Activated CD8-positive, alpha-beta T cell treated with anti-CD3 and anti-CD28 coated beads for 36 hours (primary cell): ENCODE results near the gene C2orf76. TPM values are rescaled to one million over a fixed set of nuclear protein-coding genes. Genes with fewer than 3 reads are reported as not detected.

Experiments
- ATAC-seq: fragments of 200-7000 bp; cut with Tn5 transposase; one replicate; pipeline ENCODE4 v1.10.0; 2021; ENCODE audit warnings: mild to moderate bottlenecking, moderate library complexity
- CTCF ChIA-PET: fragments of 350-600 bp; sonication (Branson Sonifier 250); formaldehyde crosslinking; loops from one replicate; lab custom pipeline; 2021; ENCODE audit warnings: antibody characterized with exemption; lab: Charles Lee
- POLR2A ChIA-PET: fragments of 350-600 bp; sonication (Branson Sonifier 250); formaldehyde crosslinking; loops from one replicate; lab custom pipeline; 2021; ENCODE audit warnings: antibody characterized with exemption; lab: Charles Lee
- DNase-seq: peaks from one replicate; pipeline ENCODE4 v3.0.0-alpha.2; 2020
- H3K27ac Mint-ChIP-seq: one replicate; pipeline ENCODE4 v1.8.0; 2021; ENCODE audit warnings: mild to moderate bottlenecking, mixed read lengths
- H3K27me3 Mint-ChIP-seq: one replicate; pipeline ENCODE4 v1.8.0; 2021; ENCODE audit warnings: mixed read lengths
- H3K36me3 Mint-ChIP-seq: one replicate; pipeline ENCODE4 v1.8.0; 2021; ENCODE audit warnings: low read depth, mixed read lengths
- H3K4me1 Mint-ChIP-seq: one replicate; pipeline ENCODE4 v1.8.0; 2021; ENCODE audit warnings: low read depth, mixed read lengths
- H3K4me3 Mint-ChIP-seq: one replicate; pipeline ENCODE4 v1.8.0; 2021; ENCODE audit warnings: mild to moderate bottlenecking, moderate library complexity, mixed read lengths
- H3K9me3 Mint-ChIP-seq: one replicate; pipeline ENCODE4 v1.8.0; 2021; ENCODE audit warnings: mixed read lengths
- CTCF ChIP-seq: fragments of 200-600 bp; IDR thresholded peaks from one replicate; pipeline ENCODE4 v1.8.0; 2022; ENCODE audit warnings: antibody characterized with exemption, mild to moderate bottlenecking
- intact Hi-C: fragments of 100-400 bp; cut with micrococcal nuclease; formaldehyde crosslinking; loops from one replicate; pipeline ENCODE4 v1.10.0; 2022
- total RNA-seq, 2 experiments: library from RNA; stranded (reverse); gene quantifications; one replicate each; pipeline ENCODE4 v1.2.3, GENCODE V29; 2021

C2orf76 gene
- total RNA-seq, 2 experiments from 2014 or later: 9.6 to 11.5 TPM

- CTCF ChIA-PET: no interaction called here
- H3K4me1 Mint-ChIP-seq: peaks cover 46% of the 10 kb centered on the region
- TF ChIP-seq CTCF: no peak
- H3K27ac Mint-ChIP-seq: peak overlapping the region; percentile 100
- POLR2A ChIA-PET: no interaction called here
- intact Hi-C loops: no loop called here
- ATAC-seq: no peak
- H3K36me3 Mint-ChIP-seq: peaks cover 23% of the 10 kb centered on the region
- no peak for DNase-seq
- no peaks in the 10 kb centered on the region for H3K9me3 Mint-ChIP-seq
- H3K4me3 Mint-ChIP-seq: peak overlapping the region; percentile 100
- H3K27me3 Mint-ChIP-seq: no peaks in the 10 kb centered on the region
These were observed 1.8 kb downstream of the C2orf76 start for GRCh38 chr2:119364798-119365197.

GRCh38 chr2:119360423-119360966, 6.1 kb downstream of the C2orf76 start:
- ChIA-PET CTCF (no interaction called here), POLR2A (no interaction called here)
- ATAC-seq (peak; percentile 30), DNase-seq (no peak)
- H3K4me3 Mint-ChIP-seq: no peak overlapping the region
- intact Hi-C loops: no loop called here
- H3K27ac Mint-ChIP-seq: no peak overlapping the region
- no peaks in the 10 kb centered on the region for H3K9me3 Mint-ChIP-seq
- peaks cover 38% of the 10 kb centered on the region for H3K4me1 Mint-ChIP-seq
- H3K27me3 Mint-ChIP-seq: no peaks in the 10 kb centered on the region
- peaks cover 2% of the 10 kb centered on the region for H3K36me3 Mint-ChIP-seq
- TF ChIP-seq CTCF: no peak

GRCh38 chr2:119359774-119360173, 6.9 kb downstream of the C2orf76 start:
- no peak for TF ChIP-seq CTCF

GRCh38 chr2:119354860-119355259, 11.8 kb downstream of the C2orf76 start:
- POLR2A ChIA-PET: interaction anchor here (1.5 kb wide), 1 partner anchor 12 kb away, joined by 4 read pairs; the partner anchor contains the start of genes C2orf76 and DBI
- ATAC-seq (no peak), DNase-seq (no peak)
- TF ChIP-seq CTCF: no peak
- CTCF ChIA-PET: no interaction called here
- Mint-ChIP-seq H3K4me3 (no peak overlapping the region), H3K36me3 (peaks cover 1% of the 10 kb centered on the region), H3K4me1 (peaks cover 12% of the 10 kb centered on the region), H3K27ac (no peak overlapping the region), H3K27me3 (no peaks in the 10 kb centered on the region), H3K9me3 (no peaks in the 10 kb centered on the region)
- intact Hi-C loops: no loop called here

More at GRCh38 chr2:119359774-119360173, 6.9 kb downstream of the C2orf76 start:
- POLR2A ChIA-PET: interaction anchor here (1.1 kb wide), 1 partner anchor 9 kb away, joined by 3 read pairs; no protein-coding TSS in a partner anchor
- no peaks in the 10 kb centered on the region for H3K9me3 Mint-ChIP-seq
- ATAC-seq (no peak), DNase-seq (no peak)
- H3K27ac Mint-ChIP-seq: no peak overlapping the region
- H3K27me3 Mint-ChIP-seq: no peaks in the 10 kb centered on the region
- CTCF ChIA-PET: no interaction called here
- H3K36me3 Mint-ChIP-seq: peaks cover 1% of the 10 kb centered on the region
- peaks cover 34% of the 10 kb centered on the region for H3K4me1 Mint-ChIP-seq
- no peak overlapping the region for H3K4me3 Mint-ChIP-seq
- intact Hi-C loops: no loop called here

- no peak for ATAC-seq
- Mint-ChIP-seq H3K4me1 (peaks cover 12% of the 10 kb centered on the region), H3K27ac (no peak overlapping the region), H3K27me3 (no peaks in the 10 kb centered on the region), H3K36me3 (peaks cover 1% of the 10 kb centered on the region), H3K9me3 (no peaks in the 10 kb centered on the region), H3K4me3 (no peak overlapping the region)
- ChIA-PET POLR2A (interaction anchor here (0.5 kb wide), 1 partner anchor 405 kb away, joined by 4 read pairs; no protein-coding TSS in a partner anchor), CTCF (no interaction called here)
- no peak for TF ChIP-seq CTCF
- intact Hi-C loops: no loop called here
- DNase-seq: no peak
These were observed 14.3 kb downstream of the C2orf76 start for GRCh38 chr2:119352357-119352756.
